A549 (cell line): ENCODE data around the gene ALG2.

Experiments used
- CTCF ChIP-seq: fragments of >200 bp; sonication (Bioruptor Twin); formaldehyde crosslinking; IDR thresholded peaks from 3 replicates; pipeline ENCODE4 v1.5.1; 2016
- JUNB ChIP-seq: fragments of >200 bp; sonication (Bioruptor Twin); formaldehyde crosslinking; IDR thresholded peaks from 2 replicates; pipeline ENCODE4 v1.6.1; 2016
- KDM1A ChIP-seq: fragments of 200-600 bp; sonication (generic); IDR thresholded peaks from 2 replicates; pipeline ENCODE4 v1.6.1; 2016; ENCODE audit warnings: low read depth, mild to moderate bottlenecking

- TF ChIP-seq CTCF: no peak
- no peak for TF ChIP-seq JUNB
- no peak for TF ChIP-seq KDM1A
These were observed 5.7 kb downstream of the ALG2 start for GRCh38 chr9:99216073-99216472.
